ENCODE measurements around the gene KLHL24. TPM values are rescaled to one million over a fixed set of nuclear protein-coding genes. Genes with fewer than 3 reads are reported as not detected.

Gene KLHL24
- total and polyA plus RNA-seq, 2 donors (not counting 1 experiment from before 2014, with no cell fraction given) = 20.4 to 70.7 TPM

DNA sequence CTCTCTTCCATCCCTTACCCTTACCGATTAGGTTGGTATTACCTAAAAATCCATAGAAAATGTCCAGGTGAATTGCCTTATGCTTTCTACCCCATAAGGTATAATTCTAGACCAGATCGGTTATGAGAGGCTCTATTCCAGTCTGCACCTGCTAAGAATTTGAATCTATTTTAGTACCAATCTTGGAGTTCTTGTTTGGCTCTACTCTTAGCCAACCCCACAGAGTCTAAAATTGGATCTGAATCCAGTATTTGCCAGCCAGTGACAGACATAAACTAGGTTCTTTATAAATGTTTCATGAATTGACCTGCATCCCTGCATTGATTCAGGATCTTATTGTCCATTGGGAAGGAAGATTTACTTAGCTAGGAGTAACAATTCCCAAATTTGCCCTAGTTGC is 6.5 kb downstream of the KLHL24 start:
- Histone ChIP-seq H3K79me2 (ENCODE audit: control insufficient read depth, insufficient read depth, low read length) (no peaks in the 10 kb centered on the region), H3K4me1 (ENCODE audit: control insufficient read depth, extremely low read depth, insufficient read depth, low read length) (no peaks in the 10 kb centered on the region), H3K27me3 (ENCODE audit: control insufficient read depth, insufficient read depth, low read length) (no peaks in the 10 kb centered on the region), H3K9ac (ENCODE audit: insufficient read depth, low read length) (no peak overlapping the region), H2AFZ (ENCODE audit: low read length) (no peak overlapping the region), H3K4me3 (replicated peaks in 1 of 4; ENCODE audit: control extremely low read depth in 1 of 4, insufficient read depth in 1 of 4, low read depth in 3 of 4, low read length in 4 of 4) (no peak overlapping the region), H3K9me3 (ENCODE audit: control insufficient read depth, insufficient read depth, low read depth, low read length) (no peaks in the 10 kb centered on the region), H4K20me1 (ENCODE audit: control insufficient read depth, extremely low read depth, insufficient read depth, low read length) (no peaks in the 10 kb centered on the region), H3K36me3 (ENCODE audit: control insufficient read depth, insufficient read depth, low read length) (no peaks in the 10 kb centered on the region), H3K4me2 (ENCODE audit: extremely low read depth, insufficient read depth, low read length) (no peak overlapping the region), H3K27ac (ENCODE audit: insufficient read depth, low read length) (no peak overlapping the region)
- DNase-seq (ENCODE audit: low read depth in 2 of 2) = no peak
- TF ChIP-seq EZH2 (IDR thresholded peaks at IDR 0.05; ENCODE audit: low read length, missing control alignments) = no peak
- TF ChIP-seq, protein P1, sequence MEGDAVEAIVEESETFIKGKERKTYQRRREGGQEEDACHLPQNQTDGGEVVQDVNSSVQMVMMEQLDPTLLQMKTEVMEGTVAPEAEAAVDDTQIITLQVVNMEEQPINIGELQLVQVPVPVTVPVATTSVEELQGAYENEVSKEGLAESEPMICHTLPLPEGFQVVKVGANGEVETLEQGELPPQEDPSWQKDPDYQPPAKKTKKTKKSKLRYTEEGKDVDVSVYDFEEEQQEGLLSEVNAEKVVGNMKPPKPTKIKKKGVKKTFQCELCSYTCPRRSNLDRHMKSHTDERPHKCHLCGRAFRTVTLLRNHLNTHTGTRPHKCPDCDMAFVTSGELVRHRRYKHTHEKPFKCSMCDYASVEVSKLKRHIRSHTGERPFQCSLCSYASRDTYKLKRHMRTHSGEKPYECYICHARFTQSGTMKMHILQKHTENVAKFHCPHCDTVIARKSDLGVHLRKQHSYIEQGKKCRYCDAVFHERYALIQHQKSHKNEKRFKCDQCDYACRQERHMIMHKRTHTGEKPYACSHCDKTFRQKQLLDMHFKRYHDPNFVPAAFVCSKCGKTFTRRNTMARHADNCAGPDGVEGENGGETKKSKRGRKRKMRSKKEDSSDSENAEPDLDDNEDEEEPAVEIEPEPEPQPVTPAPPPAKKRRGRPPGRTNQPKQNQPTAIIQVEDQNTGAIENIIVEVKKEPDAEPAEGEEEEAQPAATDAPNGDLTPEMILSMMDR (conservative IDR thresholded peaks at IDR 0.05 in 1 of 2, IDR thresholded peaks at IDR 0.05 in 1 of 2; ENCODE audit: low read depth in 1 of 2, low read length in 2 of 2) = no peak

DNA sequence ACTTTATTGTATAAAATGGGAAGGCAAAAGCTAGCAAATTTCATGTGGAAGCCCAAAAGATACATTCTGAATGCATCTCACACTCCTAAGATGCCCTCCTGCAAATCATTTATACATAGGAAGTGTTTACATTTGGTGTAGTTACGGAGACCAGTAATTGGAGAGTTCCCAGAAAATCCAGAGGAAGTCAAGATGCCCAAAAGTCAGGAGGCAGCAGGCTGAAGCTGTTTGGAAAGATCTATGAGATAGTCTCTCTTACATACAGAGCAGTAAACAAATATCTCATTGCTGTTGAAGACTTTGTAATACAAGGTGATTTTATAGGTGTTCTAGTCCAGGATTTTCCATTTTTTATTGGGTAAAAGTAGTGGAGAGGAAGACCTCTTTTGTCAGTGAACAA is 8.8 kb downstream of the KLHL24 start:
- Histone ChIP-seq H2AFZ (ENCODE audit: low read length) (no peak overlapping the region), H3K9me3 (ENCODE audit: control insufficient read depth, insufficient read depth, low read depth, low read length) (no peaks in the 10 kb centered on the region), H3K27me3 (ENCODE audit: control insufficient read depth, insufficient read depth, low read length) (no peaks in the 10 kb centered on the region), H3K79me2 (ENCODE audit: control insufficient read depth, insufficient read depth, low read length) (no peaks in the 10 kb centered on the region), H3K9ac (ENCODE audit: insufficient read depth, low read length) (no peak overlapping the region), H3K36me3 (ENCODE audit: control insufficient read depth, insufficient read depth, low read length) (no peaks in the 10 kb centered on the region), H3K4me2 (ENCODE audit: extremely low read depth, insufficient read depth, low read length) (no peak overlapping the region), H3K27ac (ENCODE audit: insufficient read depth, low read length) (no peak overlapping the region), H3K4me1 (ENCODE audit: control insufficient read depth, extremely low read depth, insufficient read depth, low read length) (no peaks in the 10 kb centered on the region), H4K20me1 (ENCODE audit: control insufficient read depth, extremely low read depth, insufficient read depth, low read length) (no peaks in the 10 kb centered on the region), H3K4me3 (replicated peaks in 1 of 4; ENCODE audit: control extremely low read depth in 1 of 4, insufficient read depth in 1 of 4, low read depth in 3 of 4, low read length in 4 of 4) (no peak overlapping the region)
- no peak for TF ChIP-seq EZH2 (IDR thresholded peaks at IDR 0.05; ENCODE audit: low read length, missing control alignments)
- TF ChIP-seq, protein P1 (conservative IDR thresholded peaks at IDR 0.05 in 1 of 2, IDR thresholded peaks at IDR 0.05 in 1 of 2; ENCODE audit: low read depth in 1 of 2, low read length in 2 of 2) = no peak
- no peak for DNase-seq (ENCODE audit: low read depth in 2 of 2)

DNA sequence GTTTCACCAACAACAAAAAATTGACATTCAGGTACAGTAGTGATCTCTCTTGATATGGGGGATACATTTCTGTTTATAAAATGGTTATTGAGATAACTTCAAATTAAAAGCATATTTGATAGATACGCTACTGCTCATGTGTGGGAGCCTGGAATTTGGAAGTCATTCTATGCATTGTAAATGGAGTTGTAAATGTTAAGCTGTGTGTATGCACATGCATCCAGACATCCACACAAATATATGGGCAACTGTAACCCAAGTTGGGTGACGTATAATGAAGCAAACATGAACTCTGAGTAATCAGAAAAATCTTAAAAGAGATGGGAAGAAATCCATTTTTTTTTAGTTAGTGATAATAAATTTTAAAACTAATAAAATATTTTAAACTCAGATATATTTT is 9.8 kb downstream of the KLHL24 start:
- no peak overlapping the region for H3K27ac ChIP-seq (ENCODE audit: insufficient read depth, low read length)
- no peak overlapping the region for H2AFZ ChIP-seq (ENCODE audit: low read length)
- H3K4me3 ChIP-seq (replicated peaks in 1 of 4; ENCODE audit: control extremely low read depth in 1 of 4, insufficient read depth in 1 of 4, low read depth in 3 of 4, low read length in 4 of 4) = no peak overlapping the region
- no peaks in the 10 kb centered on the region for H3K36me3 ChIP-seq (ENCODE audit: control insufficient read depth, insufficient read depth, low read length)
- no peaks in the 10 kb centered on the region for H3K9me3 ChIP-seq (ENCODE audit: control insufficient read depth, insufficient read depth, low read depth, low read length)
- no peak overlapping the region for H3K4me2 ChIP-seq (ENCODE audit: extremely low read depth, insufficient read depth, low read length)
- H4K20me1 ChIP-seq (ENCODE audit: control insufficient read depth, extremely low read depth, insufficient read depth, low read length) = no peaks in the 10 kb centered on the region
- H3K79me2 ChIP-seq (ENCODE audit: control insufficient read depth, insufficient read depth, low read length) = no peaks in the 10 kb centered on the region
- no peak for DNase-seq (ENCODE audit: low read depth in 2 of 2)
- H3K4me1 ChIP-seq (ENCODE audit: control insufficient read depth, extremely low read depth, insufficient read depth, low read length) = no peaks in the 10 kb centered on the region
- no peaks in the 10 kb centered on the region for H3K27me3 ChIP-seq (ENCODE audit: control insufficient read depth, insufficient read depth, low read length)
- H3K9ac ChIP-seq (ENCODE audit: insufficient read depth, low read length) = no peak overlapping the region
- TF ChIP-seq, protein P1 (conservative IDR thresholded peaks at IDR 0.05 in 1 of 2, IDR thresholded peaks at IDR 0.05 in 1 of 2; ENCODE audit: low read depth in 1 of 2, low read length in 2 of 2) = no peak
- TF ChIP-seq EZH2 (IDR thresholded peaks at IDR 0.05; ENCODE audit: low read length, missing control alignments) = no peak

Measured in fibroblast of lung (primary cell).